BJ (cell line): ENCODE data around the gene TYMP. TPM values are rescaled to one million over a fixed set of nuclear protein-coding genes. Genes with fewer than 3 reads are reported as not detected.

ENCODE experiments used
- CTCF ChIA-PET: fragments of 350-600 bp; formaldehyde crosslinking; extraction: SDS; loops from one replicate; lab custom pipeline; 2021; ENCODE audit warnings: antibody characterized with exemption, inconsistent platforms; lab: Yijun Ruan, JAX
- POLR2A ChIA-PET: fragments of 300-600 bp; sonication (Branson Sonifier 250); formaldehyde crosslinking; extraction: SDS; loops from one replicate; lab custom pipeline; 2021; ENCODE audit warnings: antibody characterized with exemption; lab: Charles Lee
- DNase-seq: peaks from one replicate; pipeline ENCODE4 v3.0.0-alpha.2; 2011; ENCODE audit warnings: low read depth
- H3K27me3 ChIP-seq: 2 replicates; pipeline ENCODE4 v1.6.0; 2011; ENCODE audit warnings: low read length; ENCODE audit not compliant: control insufficient read depth, insufficient read depth
- H3K36me3 ChIP-seq: 2 replicates; pipeline ENCODE4 v1.5.1; 2011; ENCODE audit warnings: low read length; ENCODE audit not compliant: control insufficient read depth, insufficient read depth
- H3K4me3 ChIP-seq: 2 replicates; pipeline ENCODE4 v1.5.1; 2011; ENCODE audit warnings: low read depth, mild to moderate bottlenecking, control low read depth, low read length
- polyA plus RNA-seq: library from polyadenylated mRNA; depleted of rRNA; stranded (reverse); fragments of >200 nt; gene quantifications from 2 replicates; pipeline ENCODE4 v1.2.3, GENCODE V29; 2011
- TF ChIP-seq, protein P1 (sequence below): IDR thresholded peaks from 2 replicates; pipeline ENCODE4 v1.5.1; 2011; ENCODE audit warnings: low read depth, mild to moderate bottlenecking, control low read depth, inconsistent platforms, low read length, moderate library complexity; ENCODE audit not compliant: insufficient read depth

TYMP gene
- polyA plus RNA-seq, 1 experiment = 20.6 TPM

DNA sequence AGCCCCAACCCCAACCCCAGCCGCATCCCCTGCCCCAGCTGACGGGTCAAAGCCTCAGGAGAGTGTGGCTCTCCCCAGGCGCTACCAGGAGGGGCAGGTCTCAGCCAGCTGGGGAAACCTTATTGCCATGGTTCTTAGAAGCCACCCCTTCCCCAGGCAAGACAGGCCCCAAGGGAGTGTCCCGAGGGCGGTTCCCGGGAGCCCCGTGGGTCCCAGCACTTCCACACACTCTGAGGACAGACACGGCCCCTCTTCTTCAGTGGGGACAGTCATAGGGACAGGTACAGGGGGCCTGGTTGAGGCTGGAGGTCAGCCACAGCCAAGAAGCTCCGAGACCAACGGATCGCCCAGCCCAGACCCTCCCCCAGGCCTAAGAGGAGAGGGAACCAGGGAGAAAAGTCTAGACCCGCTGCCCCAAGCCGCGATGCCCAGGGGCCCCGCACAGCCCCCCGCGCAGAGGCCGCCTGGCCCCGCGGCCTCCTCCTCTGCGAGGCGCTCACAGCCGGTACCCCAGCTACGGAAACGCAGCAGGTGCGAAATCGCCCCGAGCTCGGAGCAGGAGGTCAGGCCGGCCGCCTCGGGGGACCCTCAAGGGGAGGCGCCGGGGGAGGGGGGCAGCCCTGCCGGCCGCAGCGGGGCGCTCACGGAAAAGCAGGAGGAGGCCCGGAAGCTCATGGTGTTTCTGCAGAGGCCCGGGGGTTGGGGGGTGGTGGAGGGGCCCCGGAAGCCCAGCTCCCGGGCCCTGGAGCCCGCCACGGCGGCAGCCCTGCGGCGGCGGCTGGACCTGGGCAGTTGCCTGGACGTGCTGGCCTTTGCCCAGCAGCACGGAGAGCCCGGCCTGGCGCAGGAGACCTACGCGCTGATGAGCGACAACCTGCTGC, 18.5 kb upstream of the TYMP start:
- DNase-seq = no peak
- Histone ChIP-seq H3K4me3 (no peak overlapping the region), H3K36me3 (no peaks in the 10 kb centered on the region), H3K27me3 (peaks cover 31% of the 10 kb centered on the region)
- CTCF ChIA-PET = interaction anchor here (0.8 to 2.0 kb wide), 4 partner anchors 12 to 22 kb away, joined by 4 to 16 read pairs (median 6); partner anchors contain the start of gene SYCE3
- TF ChIP-seq, protein P1, sequence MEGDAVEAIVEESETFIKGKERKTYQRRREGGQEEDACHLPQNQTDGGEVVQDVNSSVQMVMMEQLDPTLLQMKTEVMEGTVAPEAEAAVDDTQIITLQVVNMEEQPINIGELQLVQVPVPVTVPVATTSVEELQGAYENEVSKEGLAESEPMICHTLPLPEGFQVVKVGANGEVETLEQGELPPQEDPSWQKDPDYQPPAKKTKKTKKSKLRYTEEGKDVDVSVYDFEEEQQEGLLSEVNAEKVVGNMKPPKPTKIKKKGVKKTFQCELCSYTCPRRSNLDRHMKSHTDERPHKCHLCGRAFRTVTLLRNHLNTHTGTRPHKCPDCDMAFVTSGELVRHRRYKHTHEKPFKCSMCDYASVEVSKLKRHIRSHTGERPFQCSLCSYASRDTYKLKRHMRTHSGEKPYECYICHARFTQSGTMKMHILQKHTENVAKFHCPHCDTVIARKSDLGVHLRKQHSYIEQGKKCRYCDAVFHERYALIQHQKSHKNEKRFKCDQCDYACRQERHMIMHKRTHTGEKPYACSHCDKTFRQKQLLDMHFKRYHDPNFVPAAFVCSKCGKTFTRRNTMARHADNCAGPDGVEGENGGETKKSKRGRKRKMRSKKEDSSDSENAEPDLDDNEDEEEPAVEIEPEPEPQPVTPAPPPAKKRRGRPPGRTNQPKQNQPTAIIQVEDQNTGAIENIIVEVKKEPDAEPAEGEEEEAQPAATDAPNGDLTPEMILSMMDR = no peak
- POLR2A ChIA-PET = no interaction called here

DNA sequence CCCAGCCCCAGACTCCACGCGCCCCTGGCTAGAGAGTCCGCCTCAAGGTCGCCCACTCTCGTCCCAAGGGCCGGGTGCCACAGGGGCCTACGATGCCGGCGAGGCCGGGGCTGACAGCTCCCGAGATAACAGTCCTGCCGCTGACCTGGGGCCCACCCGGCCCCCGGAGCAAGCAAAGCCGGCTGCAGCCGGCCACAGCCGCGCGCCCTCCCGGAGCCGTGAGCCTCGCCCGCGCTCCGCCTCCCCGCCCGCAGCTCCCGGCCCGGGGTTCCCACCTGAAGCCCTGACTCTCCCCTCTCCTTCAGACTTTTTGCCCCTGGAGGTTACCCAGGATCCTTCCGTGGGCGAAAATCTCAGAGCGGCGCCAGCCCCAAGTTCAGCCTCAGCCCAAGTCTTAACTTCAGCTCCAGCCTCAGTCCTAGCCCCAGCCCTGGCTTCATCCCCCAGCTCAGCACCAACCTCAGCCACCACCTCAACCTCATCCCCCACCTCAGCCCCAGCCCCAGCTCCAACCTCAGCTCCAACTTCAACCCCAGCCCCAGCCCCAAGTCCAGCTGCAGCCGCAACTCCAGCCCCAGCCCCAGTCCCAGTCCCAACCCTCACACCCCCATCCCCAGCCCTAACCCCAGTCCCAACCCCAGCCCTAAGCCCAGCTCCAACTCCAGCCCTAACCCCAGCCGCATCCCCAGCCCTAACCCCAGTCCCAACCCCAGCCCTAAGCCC, 17.6 kb upstream of the TYMP start:
- TF ChIP-seq, protein P1 = no peak
- Histone ChIP-seq H3K36me3 (no peaks in the 10 kb centered on the region), H3K27me3 (peaks cover 31% of the 10 kb centered on the region), H3K4me3 (no peak overlapping the region)
- no peak for DNase-seq
- POLR2A ChIA-PET = no interaction called here
- CTCF ChIA-PET = interaction anchor here (0.8 to 2.0 kb wide), 4 partner anchors 13 to 22 kb away, joined by 4 to 16 read pairs (median 6); partner anchors contain the start of gene SYCE3

DNA sequence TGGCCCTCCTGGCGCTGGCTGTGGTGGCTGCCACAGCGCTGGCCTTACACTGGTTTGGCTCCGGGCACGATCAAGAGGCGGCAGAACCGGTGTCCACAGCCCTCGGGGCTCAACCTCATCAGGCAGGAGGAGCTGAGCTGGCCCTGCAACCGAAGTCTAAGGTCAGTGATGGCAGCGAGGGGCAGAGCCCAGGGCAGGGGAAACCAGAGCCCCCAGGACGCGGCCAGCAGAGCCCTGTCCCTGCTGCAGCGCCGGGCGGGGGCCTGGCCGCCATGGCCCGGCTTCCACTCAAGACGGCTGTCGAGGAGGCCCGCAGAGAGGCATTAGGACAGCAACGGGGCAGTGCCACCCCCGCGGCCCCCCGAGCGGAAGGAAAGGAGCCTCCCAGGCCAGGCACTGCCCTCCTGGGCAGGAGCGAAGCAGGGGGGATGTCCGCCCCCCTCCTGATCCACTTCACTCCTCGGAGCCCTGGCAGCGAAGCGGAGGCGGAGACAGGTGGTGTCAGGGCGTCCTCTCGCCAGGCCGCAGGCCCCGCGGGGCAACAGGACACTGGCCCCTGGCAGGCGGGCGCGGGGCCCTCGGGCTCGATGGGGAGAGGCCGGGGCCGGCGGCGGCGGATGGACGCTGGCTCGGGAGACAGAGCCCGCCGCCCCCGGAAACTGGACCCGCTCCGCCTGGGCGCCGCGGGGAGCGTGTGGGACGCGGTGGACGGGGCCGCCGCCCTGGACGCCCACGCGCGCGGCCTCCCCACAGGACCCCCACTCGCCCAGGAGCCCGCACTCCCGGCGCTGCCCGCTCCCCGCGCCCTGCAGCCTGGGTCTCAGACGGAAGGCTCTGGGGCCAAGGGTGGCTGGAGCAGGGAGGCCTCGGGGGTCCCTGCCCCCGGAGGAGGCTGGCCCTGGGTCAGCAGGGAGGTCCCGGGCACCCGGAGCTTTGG, 16.8 kb upstream of the TYMP start:
- POLR2A ChIA-PET = no interaction called here

DNA sequence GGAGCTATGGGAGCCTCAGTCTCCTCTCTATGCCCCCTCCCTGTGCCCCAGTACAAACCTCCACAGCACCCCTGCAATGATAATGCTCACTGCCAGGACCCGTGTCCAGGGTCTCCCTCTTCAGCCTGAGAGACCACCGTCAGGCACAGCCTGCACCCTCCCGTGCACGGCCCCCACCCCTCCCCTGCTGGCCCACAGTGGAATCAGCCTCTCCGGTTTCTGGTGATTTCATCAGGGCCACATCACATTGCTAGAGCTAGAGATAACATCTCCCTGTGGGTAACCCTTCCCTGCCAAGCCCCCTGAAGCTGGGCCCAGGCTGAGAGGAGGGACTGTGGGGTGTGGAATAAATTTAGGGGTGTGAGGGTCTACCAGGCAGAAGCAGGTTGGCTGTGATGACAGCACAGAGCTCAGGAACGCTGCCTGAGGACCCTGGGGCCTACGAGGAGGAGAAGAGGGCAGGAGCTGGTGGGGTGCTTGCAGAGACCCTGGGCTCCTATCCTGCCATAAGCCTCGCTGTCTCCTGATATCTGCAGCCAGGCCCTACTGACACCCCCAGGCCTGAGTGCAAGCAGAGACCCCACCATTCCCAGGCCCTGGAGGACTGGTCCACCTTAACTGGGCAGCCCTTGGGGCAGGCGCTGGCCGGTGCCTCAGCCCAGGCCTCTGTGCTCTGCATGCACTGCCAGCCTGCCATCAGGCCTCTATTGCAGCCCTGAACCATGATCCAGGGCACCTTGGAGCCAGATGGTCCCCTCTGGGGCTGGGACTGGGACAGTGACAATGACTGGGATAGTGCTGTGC, 15.9 kb upstream of the TYMP start, which contains the start of gene KLHDC7B:
Gene KLHDC7B, plus strand, starts transcription at position 378 of the 804 bp plus-strand sequence. Its CDS starts 345 bp downstream, at position 723.
- Histone ChIP-seq H3K27me3 (peaks cover 30% of the 10 kb centered on the region), H3K4me3 (no peak within 1 kb of the TSS)

More for the DNA sequence above, 16.8 kb upstream of the TYMP start:
- CTCF ChIA-PET = interaction anchor here (0.8 to 1.9 kb wide), 5 partner anchors 9 to 21 kb away, joined by 3 to 17 read pairs (median 4); partner anchors contain the start of genes SCO2 and SYCE3
- no peak for DNase-seq
- TF ChIP-seq, protein P1 = no peak
- no peak overlapping the region for H3K4me3 ChIP-seq
- no peaks in the 10 kb centered on the region for H3K36me3 ChIP-seq
- peaks cover 30% of the 10 kb centered on the region for H3K27me3 ChIP-seq

More for the DNA sequence above, 15.9 kb upstream of the TYMP start, which contains the start of gene KLHDC7B:
- ChIA-PET POLR2A (interaction anchor here (1.0 kb wide), 1 partner anchor 20 kb away, joined by 3 read pairs; the partner anchor contains the start of gene SCO2), CTCF (interaction anchor here (0.8 to 1.8 kb wide), 6 partner anchors 10 to 75 kb away, joined by 3 to 17 read pairs (median 4); partner anchors contain the start of genes SCO2 and SYCE3)
- H3K36me3 ChIP-seq = no peaks in the 10 kb centered on the region
- DNase-seq = no peak
- TF ChIP-seq, protein P1 = peak; percentile 52
